ENCODE results near the gene CHCHD6. TPM values are rescaled to one million over a fixed set of nuclear protein-coding genes. Genes with fewer than 3 reads are reported as not detected.
A peak's percentile ranks its signal among the peaks of the same experiment; 100 is the strongest.

The CHCHD6 gene
- total RNA-seq, 1 donor from 2014 or later, result 30.2 TPM

DNA sequence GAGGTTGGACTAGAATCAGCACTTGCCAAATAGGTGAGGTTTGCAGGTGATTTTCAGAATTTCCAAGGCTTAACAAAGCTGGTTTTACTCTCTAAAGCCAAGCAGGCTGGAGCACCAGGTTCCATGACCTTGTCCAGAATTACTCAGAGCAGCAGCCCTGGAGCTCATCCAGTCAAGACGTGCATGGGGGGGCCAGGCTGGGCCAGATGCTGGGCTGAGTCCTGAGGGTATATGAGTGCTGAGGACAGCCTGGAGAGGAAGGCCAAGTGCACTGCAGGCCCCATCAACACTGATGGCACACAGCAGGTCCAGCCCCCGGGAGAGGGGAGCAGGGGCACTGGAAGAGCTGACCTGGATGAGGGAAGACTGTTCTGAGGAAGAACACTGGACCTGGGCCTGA is 46.1 kb upstream of the CHCHD6 start:
- Mint-ChIP-seq H3K36me3 (ENCODE audit: insufficient read depth) (peaks cover 1% of the 10 kb centered on the region), H3K27me3 (peaks cover 30% of the 10 kb centered on the region), H3K4me1 (ENCODE audit: low read depth) (peaks cover 4% of the 10 kb centered on the region), H3K27ac (no peak overlapping the region), H3K4me3 (ENCODE audit: low read depth) (no peak overlapping the region), H3K9me3 (ENCODE audit: low read depth) (peaks cover 7% of the 10 kb centered on the region)
- TF ChIP-seq, protein P1, sequence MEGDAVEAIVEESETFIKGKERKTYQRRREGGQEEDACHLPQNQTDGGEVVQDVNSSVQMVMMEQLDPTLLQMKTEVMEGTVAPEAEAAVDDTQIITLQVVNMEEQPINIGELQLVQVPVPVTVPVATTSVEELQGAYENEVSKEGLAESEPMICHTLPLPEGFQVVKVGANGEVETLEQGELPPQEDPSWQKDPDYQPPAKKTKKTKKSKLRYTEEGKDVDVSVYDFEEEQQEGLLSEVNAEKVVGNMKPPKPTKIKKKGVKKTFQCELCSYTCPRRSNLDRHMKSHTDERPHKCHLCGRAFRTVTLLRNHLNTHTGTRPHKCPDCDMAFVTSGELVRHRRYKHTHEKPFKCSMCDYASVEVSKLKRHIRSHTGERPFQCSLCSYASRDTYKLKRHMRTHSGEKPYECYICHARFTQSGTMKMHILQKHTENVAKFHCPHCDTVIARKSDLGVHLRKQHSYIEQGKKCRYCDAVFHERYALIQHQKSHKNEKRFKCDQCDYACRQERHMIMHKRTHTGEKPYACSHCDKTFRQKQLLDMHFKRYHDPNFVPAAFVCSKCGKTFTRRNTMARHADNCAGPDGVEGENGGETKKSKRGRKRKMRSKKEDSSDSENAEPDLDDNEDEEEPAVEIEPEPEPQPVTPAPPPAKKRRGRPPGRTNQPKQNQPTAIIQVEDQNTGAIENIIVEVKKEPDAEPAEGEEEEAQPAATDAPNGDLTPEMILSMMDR (IDR thresholded peaks at IDR 0.05; ENCODE audit: unreplicated experiment), result no peak
- DNase-seq (ENCODE audit: low spot score, unreplicated experiment), result no peak

- H3K4me3 Mint-ChIP-seq (ENCODE audit: low read depth), result no peak overlapping the region
- no peak for DNase-seq (ENCODE audit: low spot score, unreplicated experiment)
- peaks cover 7% of the 10 kb centered on the region for H3K9me3 Mint-ChIP-seq (ENCODE audit: low read depth)
- H3K27me3 Mint-ChIP-seq, result peaks cover 32% of the 10 kb centered on the region
- H3K27ac Mint-ChIP-seq, result no peak overlapping the region
- TF ChIP-seq, protein P1 (IDR thresholded peaks at IDR 0.05; ENCODE audit: unreplicated experiment), result no peak
- H3K36me3 Mint-ChIP-seq (ENCODE audit: insufficient read depth), result peaks cover 1% of the 10 kb centered on the region
- peaks cover 4% of the 10 kb centered on the region for H3K4me1 Mint-ChIP-seq (ENCODE audit: low read depth)
Measured at GRCh38 chr3:126658584-126658983, 45.5 kb upstream of the CHCHD6 start.

DNA sequence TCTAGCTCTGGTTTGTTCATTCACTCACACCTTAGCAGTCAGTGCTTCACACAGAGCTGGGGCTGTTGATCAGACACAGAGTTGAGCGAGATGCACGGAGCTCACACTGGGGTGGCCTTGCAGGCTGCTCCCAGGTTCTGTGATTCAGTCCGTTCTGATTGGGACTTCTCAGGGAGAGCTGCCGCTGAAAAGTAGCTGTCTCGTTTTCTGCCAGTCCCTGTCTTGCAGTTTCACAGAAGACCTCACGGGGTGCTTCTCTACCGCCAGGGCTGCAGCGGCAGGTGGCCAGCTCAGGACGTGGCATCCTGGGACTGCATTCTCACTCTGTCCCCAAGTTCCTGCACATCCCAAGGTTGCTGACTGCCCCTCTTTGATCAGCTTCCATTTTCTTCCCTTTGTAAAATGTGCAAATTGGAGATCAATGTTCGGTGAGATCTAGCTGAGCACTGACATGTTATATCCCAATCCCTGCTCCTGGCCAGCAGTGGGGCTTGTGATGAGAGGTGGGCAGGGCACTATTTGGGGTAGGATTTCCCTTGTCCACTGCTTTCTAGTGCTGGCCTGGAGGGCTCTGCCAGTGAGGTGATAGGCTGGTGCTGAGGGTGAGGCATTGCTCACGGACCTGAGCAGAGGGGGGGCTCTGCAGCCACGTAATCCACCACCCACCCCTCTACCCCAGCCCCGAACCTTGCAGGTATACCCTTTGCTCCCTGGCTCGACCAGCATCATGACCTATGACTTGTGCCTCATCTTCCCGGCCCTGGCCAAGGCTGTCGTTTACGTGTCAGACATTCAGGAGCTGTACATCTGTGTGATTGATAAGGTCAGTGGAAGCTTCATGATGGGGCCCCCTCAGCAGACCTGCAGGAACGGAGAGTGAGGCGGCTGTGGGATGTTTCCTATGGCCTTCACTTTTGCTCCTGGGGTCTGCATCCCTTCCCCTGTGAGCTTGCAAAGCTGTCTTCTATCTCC is 43.8 kb upstream of the CHCHD6 start:
- no peaks in the 10 kb centered on the region for H3K4me1 Mint-ChIP-seq (ENCODE audit: low read depth)
- peaks cover 1% of the 10 kb centered on the region for H3K36me3 Mint-ChIP-seq (ENCODE audit: insufficient read depth)
- H3K9me3 Mint-ChIP-seq (ENCODE audit: low read depth), result peaks cover 7% of the 10 kb centered on the region
- H3K4me3 Mint-ChIP-seq (ENCODE audit: low read depth), result no peak overlapping the region
- peaks cover 39% of the 10 kb centered on the region for H3K27me3 Mint-ChIP-seq
- TF ChIP-seq, protein P1 (IDR thresholded peaks at IDR 0.05; ENCODE audit: unreplicated experiment), result peak; percentile 35
- DNase-seq (ENCODE audit: low spot score, unreplicated experiment), result no peak
- no peak overlapping the region for H3K27ac Mint-ChIP-seq

GRCh38 chr3:126661532-126662364 is 42.3 kb upstream of the CHCHD6 start:
- Mint-ChIP-seq H3K4me3 (ENCODE audit: low read depth) (no peak overlapping the region), H3K27me3 (peaks cover 42% of the 10 kb centered on the region), H3K27ac (no peak overlapping the region), H3K9me3 (ENCODE audit: low read depth) (peaks cover 7% of the 10 kb centered on the region), H3K36me3 (ENCODE audit: insufficient read depth) (peaks cover 1% of the 10 kb centered on the region), H3K4me1 (ENCODE audit: low read depth) (no peaks in the 10 kb centered on the region)
- TF ChIP-seq, protein P1 (IDR thresholded peaks at IDR 0.05; ENCODE audit: unreplicated experiment), result no peak
- no peak for DNase-seq (ENCODE audit: low spot score, unreplicated experiment)

DNA sequence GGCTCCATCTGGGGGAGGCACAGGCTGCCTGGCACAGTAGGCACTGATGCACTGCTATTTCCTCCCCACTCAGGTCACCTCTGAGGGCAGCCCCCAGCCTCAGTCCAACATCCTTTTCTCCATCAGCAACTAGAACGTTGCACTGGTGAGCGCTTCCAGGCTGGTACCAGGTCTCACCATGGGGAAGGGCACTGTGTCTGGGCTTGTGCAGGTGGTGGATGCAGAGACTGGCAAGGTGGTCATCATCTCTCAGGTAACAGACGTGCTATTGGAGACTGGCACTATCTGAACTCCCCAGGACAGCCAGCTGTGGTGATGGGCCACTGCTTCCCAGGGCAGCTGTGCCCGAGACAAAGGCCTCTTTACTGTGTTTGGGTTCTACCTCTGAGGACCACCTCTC is 40.8 kb upstream of the CHCHD6 start:
- TF ChIP-seq, protein P1 (IDR thresholded peaks at IDR 0.05; ENCODE audit: unreplicated experiment), result no peak
- Mint-ChIP-seq H3K27me3 (peaks cover 38% of the 10 kb centered on the region), H3K4me1 (ENCODE audit: low read depth) (no peaks in the 10 kb centered on the region), H3K4me3 (ENCODE audit: low read depth) (no peak overlapping the region), H3K27ac (no peak overlapping the region), H3K36me3 (ENCODE audit: insufficient read depth) (no peaks in the 10 kb centered on the region), H3K9me3 (ENCODE audit: low read depth) (peaks cover 3% of the 10 kb centered on the region)
- DNase-seq (ENCODE audit: low spot score, unreplicated experiment), result no peak
